ENCODE data around the gene ADAMTS3. TPM values are rescaled to one million over a fixed set of nuclear protein-coding genes. Genes with fewer than 3 reads are reported as not detected.

Gene ADAMTS3
- total RNA-seq, 2 donors from 2014 or later: 2.3 to 5.4 TPM

GRCh38 chr4:72312032-72312650 lies 256.9 kb downstream of the ADAMTS3 start:
- peak; percentile 34 for DNase-seq (ENCODE audit: low spot score)
- Histone ChIP-seq H3K27ac (peak overlapping the region; percentile 48 to 69), H3K4me3 (peak overlapping the region; percentile 39), H3K4me1 (ENCODE audit: control insufficient read depth in 1 of 2, low read depth in 2 of 2) (peaks cover 17 to 43% of the 10 kb centered on the region in 2 donors), H3K36me3 (no peaks in the 10 kb centered on the region), H3K27me3 (replicated peaks; ENCODE audit: insufficient read depth) (no peaks in the 10 kb centered on the region), H3K9me3 (no peaks in the 10 kb centered on the region)
- ATAC-seq (ENCODE audit: insufficient number of reproducible peaks, low FRiP score, low read depth): peak; percentile 95
- TF ChIP-seq, protein P1, sequence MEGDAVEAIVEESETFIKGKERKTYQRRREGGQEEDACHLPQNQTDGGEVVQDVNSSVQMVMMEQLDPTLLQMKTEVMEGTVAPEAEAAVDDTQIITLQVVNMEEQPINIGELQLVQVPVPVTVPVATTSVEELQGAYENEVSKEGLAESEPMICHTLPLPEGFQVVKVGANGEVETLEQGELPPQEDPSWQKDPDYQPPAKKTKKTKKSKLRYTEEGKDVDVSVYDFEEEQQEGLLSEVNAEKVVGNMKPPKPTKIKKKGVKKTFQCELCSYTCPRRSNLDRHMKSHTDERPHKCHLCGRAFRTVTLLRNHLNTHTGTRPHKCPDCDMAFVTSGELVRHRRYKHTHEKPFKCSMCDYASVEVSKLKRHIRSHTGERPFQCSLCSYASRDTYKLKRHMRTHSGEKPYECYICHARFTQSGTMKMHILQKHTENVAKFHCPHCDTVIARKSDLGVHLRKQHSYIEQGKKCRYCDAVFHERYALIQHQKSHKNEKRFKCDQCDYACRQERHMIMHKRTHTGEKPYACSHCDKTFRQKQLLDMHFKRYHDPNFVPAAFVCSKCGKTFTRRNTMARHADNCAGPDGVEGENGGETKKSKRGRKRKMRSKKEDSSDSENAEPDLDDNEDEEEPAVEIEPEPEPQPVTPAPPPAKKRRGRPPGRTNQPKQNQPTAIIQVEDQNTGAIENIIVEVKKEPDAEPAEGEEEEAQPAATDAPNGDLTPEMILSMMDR (IDR thresholded peaks at IDR 0.05): no peak

DNA sequence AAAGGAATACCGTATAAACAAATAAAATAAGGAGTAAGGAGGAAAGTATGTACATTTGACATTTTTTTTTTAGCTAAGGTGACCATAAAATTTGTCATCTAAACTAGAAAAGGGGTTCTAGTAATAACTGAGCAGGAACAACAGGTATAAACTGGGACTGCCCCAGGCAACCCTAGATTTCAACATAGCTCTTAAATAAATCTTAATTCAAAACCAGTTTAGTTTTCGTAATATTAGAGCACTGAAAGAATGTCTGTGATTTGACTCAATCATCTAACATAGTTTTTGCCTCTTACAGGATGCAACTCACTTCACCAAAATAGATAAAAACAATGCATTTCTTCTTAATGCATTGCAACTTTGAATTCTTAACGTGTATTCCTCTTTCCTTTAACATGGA lies 257.7 kb downstream of the ADAMTS3 start:
- Histone ChIP-seq H3K36me3 (no peaks in the 10 kb centered on the region), H3K27ac (peak overlapping the region in 1 of 2 donors; percentile 69), H3K27me3 (replicated peaks; ENCODE audit: insufficient read depth) (no peaks in the 10 kb centered on the region), H3K4me1 (ENCODE audit: control insufficient read depth in 1 of 2, low read depth in 2 of 2) (peaks cover 17 to 46% of the 10 kb centered on the region in 2 donors), H3K9me3 (no peaks in the 10 kb centered on the region), H3K4me3 (no peak overlapping the region)
- TF ChIP-seq, protein P1 (IDR thresholded peaks at IDR 0.05): no peak
- DNase-seq (ENCODE audit: low spot score): no peak
- no peak for ATAC-seq (ENCODE audit: insufficient number of reproducible peaks, low FRiP score, low read depth)

DNA sequence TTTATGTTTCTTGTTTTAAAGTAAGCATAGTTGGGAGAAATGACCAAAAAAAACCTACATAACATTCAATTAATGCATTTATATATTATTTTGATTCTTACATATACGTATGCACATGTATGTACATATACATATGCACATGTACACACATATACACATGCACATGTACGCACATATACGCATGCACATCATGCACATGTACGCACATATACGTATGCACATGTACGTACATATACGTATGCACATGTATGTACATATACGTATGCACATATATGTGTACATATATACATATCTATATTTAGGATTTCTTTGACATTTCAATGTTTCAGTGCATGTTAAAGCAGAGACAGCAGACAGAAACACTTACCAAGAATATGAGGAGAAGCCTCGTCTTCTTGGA lies 263.4 kb downstream of the ADAMTS3 start:
- Histone ChIP-seq H3K27me3 (replicated peaks; ENCODE audit: insufficient read depth) (no peaks in the 10 kb centered on the region), H3K4me1 (ENCODE audit: control insufficient read depth in 1 of 2, low read depth in 2 of 2) (peaks cover 0 to 6% of the 10 kb centered on the region in 2 donors), H3K36me3 (no peaks in the 10 kb centered on the region), H3K27ac (no peak overlapping the region), H3K9me3 (no peaks in the 10 kb centered on the region), H3K4me3 (no peak overlapping the region)
- ATAC-seq (ENCODE audit: insufficient number of reproducible peaks, low FRiP score, low read depth) (no peak), DNase-seq (ENCODE audit: low spot score) (no peak)
- TF ChIP-seq, protein P1 (IDR thresholded peaks at IDR 0.05): no peak

GRCh38 chr4:72305080-72305479 lies 263.9 kb downstream of the ADAMTS3 start:
- Histone ChIP-seq H3K27ac (no peak overlapping the region), H3K4me3 (no peak overlapping the region), H3K9me3 (no peaks in the 10 kb centered on the region), H3K36me3 (no peaks in the 10 kb centered on the region), H3K27me3 (replicated peaks; ENCODE audit: insufficient read depth) (no peaks in the 10 kb centered on the region), H3K4me1 (ENCODE audit: control insufficient read depth in 1 of 2, low read depth in 2 of 2) (peaks cover 0 to 6% of the 10 kb centered on the region in 2 donors)
- ATAC-seq (ENCODE audit: insufficient number of reproducible peaks, low FRiP score, low read depth) (no peak), DNase-seq (ENCODE audit: low spot score) (no peak)
- TF ChIP-seq, protein P1 (IDR thresholded peaks at IDR 0.05): no peak

- Histone ChIP-seq H3K27ac (no peak overlapping the region), H3K9me3 (no peaks in the 10 kb centered on the region), H3K27me3 (replicated peaks; ENCODE audit: insufficient read depth) (no peaks in the 10 kb centered on the region), H3K36me3 (no peaks in the 10 kb centered on the region), H3K4me1 (ENCODE audit: control insufficient read depth in 1 of 2, low read depth in 2 of 2) (peaks cover 0 to 6% of the 10 kb centered on the region in 2 donors), H3K4me3 (no peak overlapping the region)
- DNase-seq (ENCODE audit: low spot score) (no peak), ATAC-seq (ENCODE audit: insufficient number of reproducible peaks, low FRiP score, low read depth) (peak; percentile 27)
- TF ChIP-seq, protein P1 (IDR thresholded peaks at IDR 0.05): peak; percentile 56
Observed at GRCh38 chr4:72302981-72303704, 265.9 kb downstream of the ADAMTS3 start.

Measured in thoracic aorta (tissue), 2 donors.